Measurements from ENCODE around the gene YEATS4.

- TF ChIP-seq CTCF (IDR thresholded peaks at IDR 0.05; ENCODE audit: poor library complexity) (no peak), EZH2 (IDR thresholded peaks at IDR 0.05; ENCODE audit: borderline replicate concordance) (no peak), EZH2phosphoT487 (IDR thresholded peaks at IDR 0.05; ENCODE audit: low read depth, severe bottlenecking, unreplicated experiment) (no peak)
Observed at GRCh38 chr12:69352904-69353303, 6.6 kb upstream of the YEATS4 start.
